Stomach (tissue), 9 donors: ENCODE results near the gene TBC1D5. TPM values are rescaled to one million over a fixed set of nuclear protein-coding genes. Genes with fewer than 3 reads are reported as not detected.

Source experiments
- DNase-seq, 2 donors: peaks; one replicate each; pipeline versions ENCODE4 v3.0.0 to v3.0.0-alpha.2; 2013 to 2019
- H3K27ac ChIP-seq, 5 donors: fragments of 200-600 bp in 4 of 5; sonication (generic) in 4 of 5; one replicate each; pipeline ENCODE4 v1.5.1; 2013 to 2019; ENCODE audit warnings: mild to moderate bottlenecking in 1 of 5, moderate library complexity in 1 of 5
- H3K27me3 ChIP-seq, 3 donors: fragments of 200-600 bp; sonication (generic); one replicate each; pipeline ENCODE4 v1.5.1; 2017 to 2019; ENCODE audit warnings: mixed run types in 1 of 3
- H3K36me3 ChIP-seq, 4 donors: fragments of 200-600 bp; sonication (generic); 1 replicate in 3 of 4; 2 replicates in 1 of 4; pipeline ENCODE4 v1.5.1; 2016 to 2019
- H3K4me1 ChIP-seq, 4 donors: fragments of 200-600 bp; sonication (generic); one replicate each; pipeline ENCODE4 v1.5.1; 2016 to 2019
- H3K4me3 ChIP-seq, 4 donors: fragments of 200-600 bp; sonication (generic) in 3 of 4; one replicate each; pipeline ENCODE4 v1.5.1; 2016 to 2019; ENCODE audit warnings: mild to moderate bottlenecking in 1 of 4
- H3K9me3 ChIP-seq, 4 donors: fragments of 200-600 bp; sonication (generic); one replicate each; pipeline ENCODE4 v1.5.1; 2016 to 2019
- EP300 ChIP-seq: sonication (generic); formaldehyde crosslinking; IDR thresholded peaks from one replicate; pipeline ENCODE4 v1.6.1; 2017; ENCODE audit warnings: antibody characterized with exemption
- POLR2A ChIP-seq, 4 donors: fragments of 450-650 bp; IDR thresholded peaks; one replicate each; pipeline ENCODE4 v1.6.1; 2016; ENCODE audit warnings: antibody characterized with exemption in 4 of 4, control low read depth in 2 of 4, mild to moderate bottlenecking in 1 of 4, moderate library complexity in 1 of 4
- POLR2AphosphoS5 ChIP-seq, 3 donors: sonication (generic); formaldehyde crosslinking; IDR thresholded peaks; one replicate each; pipeline ENCODE4 v1.6.1; 2016; ENCODE audit warnings: antibody characterized with exemption in 3 of 3
- WGBS, 5 donors: extraction: QIAGEN DNeasy Blood & Tissue Kit in 3 of 5; methylation state at CpG; one replicate each; pipeline versions ENCODE4 v1.1.5 to v1.1.7; 2013 to 2018; 5-methylcytosine and 5-hydroxymethylcytosine counted together
- intact Hi-C: fragments of 100-400 bp; cut with DNase I; formaldehyde crosslinking; loops from one replicate; pipeline ENCODE4 v1.15.1; 2023; ENCODE audit warnings: low total_unique reads
- polyA plus RNA-seq, 3 donors: library from polyadenylated mRNA; stranded (reverse); fragments of 200-250 nt; gene quantifications; one replicate each; pipeline ENCODE4 v1.2.3, GENCODE V29; 2013
- total RNA-seq, 5 donors: library from RNA; depleted of rRNA; stranded (reverse); fragments of >200 nt; gene quantifications; one replicate each; pipeline versions ENCODE4 v1.1.0 to v1.2.3, GENCODE V29; 2014 to 2016
- TF ChIP-seq, protein P1 (sequence below), 7 experiments: fragments of 450-650 bp in 4 of 7; fragments of 200-600 bp in 3 of 7; sonication (generic) in 3 of 7; IDR thresholded peaks; one replicate each; pipeline ENCODE4 v1.5.1; 2016 to 2019; ENCODE audit warnings: antibody characterized with exemption in 7 of 7, control low read depth in 2 of 7, mild to moderate bottlenecking in 1 of 7
- donor health status: healthy with polysubstance abuse.
- donor health status: Bipolar disorder and iron deficiency.
- donor health status: healthy.

The TBC1D5 gene
- total and polyA plus RNA-seq, 8 donors: 4.7 to 75.1 (median 32.0) TPM

GRCh38 chr3:17231537-17232261 is 510.7 kb downstream of the TBC1D5 start:
- no peak for TF ChIP-seq POLR2A (IDR thresholded peaks at IDR 0.05)
- TF ChIP-seq EP300: no peak
- TF ChIP-seq POLR2AphosphoS5 (IDR thresholded peaks at IDR 0.05): no peak
- TF ChIP-seq, protein P1, sequence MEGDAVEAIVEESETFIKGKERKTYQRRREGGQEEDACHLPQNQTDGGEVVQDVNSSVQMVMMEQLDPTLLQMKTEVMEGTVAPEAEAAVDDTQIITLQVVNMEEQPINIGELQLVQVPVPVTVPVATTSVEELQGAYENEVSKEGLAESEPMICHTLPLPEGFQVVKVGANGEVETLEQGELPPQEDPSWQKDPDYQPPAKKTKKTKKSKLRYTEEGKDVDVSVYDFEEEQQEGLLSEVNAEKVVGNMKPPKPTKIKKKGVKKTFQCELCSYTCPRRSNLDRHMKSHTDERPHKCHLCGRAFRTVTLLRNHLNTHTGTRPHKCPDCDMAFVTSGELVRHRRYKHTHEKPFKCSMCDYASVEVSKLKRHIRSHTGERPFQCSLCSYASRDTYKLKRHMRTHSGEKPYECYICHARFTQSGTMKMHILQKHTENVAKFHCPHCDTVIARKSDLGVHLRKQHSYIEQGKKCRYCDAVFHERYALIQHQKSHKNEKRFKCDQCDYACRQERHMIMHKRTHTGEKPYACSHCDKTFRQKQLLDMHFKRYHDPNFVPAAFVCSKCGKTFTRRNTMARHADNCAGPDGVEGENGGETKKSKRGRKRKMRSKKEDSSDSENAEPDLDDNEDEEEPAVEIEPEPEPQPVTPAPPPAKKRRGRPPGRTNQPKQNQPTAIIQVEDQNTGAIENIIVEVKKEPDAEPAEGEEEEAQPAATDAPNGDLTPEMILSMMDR (IDR thresholded peaks at IDR 0.05): no peak
- WGBS, 5 donors: 26 to 55% (median 38%) methylated on average over 3 of the region's 3 CpGs
- no peaks in the 10 kb centered on the region for H3K36me3 ChIP-seq
- peak in 1 of 2 donors; percentile 23 for DNase-seq
- H3K4me1 ChIP-seq: peaks cover 0 to 23% (median 11%) of the 10 kb centered on the region in 4 donors
- no peak overlapping the region for H3K4me3 ChIP-seq
- H3K27me3 ChIP-seq: no peaks in the 10 kb centered on the region
- H3K9me3 ChIP-seq: no peaks in the 10 kb centered on the region
- intact Hi-C loops: loop anchor here (10.0 kb wide), 1 partner anchor 627 kb away; the partner anchor contains the start of gene DAZL
- H3K27ac ChIP-seq: no peak overlapping the region

DNA sequence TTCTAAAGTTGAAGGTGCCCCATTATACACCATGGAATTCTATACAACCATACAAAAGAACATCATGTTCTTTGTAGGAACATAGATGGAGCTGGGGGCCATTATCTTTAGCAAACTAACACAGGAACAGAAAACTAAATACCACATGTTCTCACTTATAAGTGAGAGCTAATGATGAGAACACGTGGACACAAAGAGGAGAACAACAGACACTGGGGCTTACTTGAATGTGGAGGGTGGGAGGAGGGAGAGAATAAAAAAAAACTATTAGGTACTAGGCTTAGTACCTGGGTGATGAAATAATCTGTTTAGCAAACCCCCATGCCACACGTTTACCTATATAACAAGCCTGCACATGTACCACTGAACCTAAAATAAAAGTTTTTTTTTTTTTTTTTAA is 515.0 kb downstream of the TBC1D5 start:
- Histone ChIP-seq H3K4me3 (no peak overlapping the region), H3K27ac (no peak overlapping the region), H3K27me3 (no peaks in the 10 kb centered on the region), H3K36me3 (peaks cover 0 to 7% (median 0%) of the 10 kb centered on the region in 4 donors), H3K9me3 (no peaks in the 10 kb centered on the region), H3K4me1 (peaks cover 0 to 13% (median 3%) of the 10 kb centered on the region in 4 donors)
- intact Hi-C loops: no loop called here
- 91 to 97% (median 94%) methylated on average over 2 of the region's 2 CpGs for WGBS, 5 donors
- no peak for TF ChIP-seq POLR2AphosphoS5 (IDR thresholded peaks at IDR 0.05)
- no peak for DNase-seq

- no peaks in the 10 kb centered on the region for H3K4me1 ChIP-seq
- no peak for TF ChIP-seq POLR2AphosphoS5 (IDR thresholded peaks at IDR 0.05)
- TF ChIP-seq POLR2A (IDR thresholded peaks at IDR 0.05): no peak
- no peak for TF ChIP-seq EP300
- TF ChIP-seq, protein P1 (IDR thresholded peaks at IDR 0.05): no peak
- H3K36me3 ChIP-seq: peaks cover 0 to 13% (median 0%) of the 10 kb centered on the region in 4 donors
- intact Hi-C loops: no loop called here
- no peaks in the 10 kb centered on the region for H3K9me3 ChIP-seq
- no peak overlapping the region for H3K27ac ChIP-seq
- no peak overlapping the region for H3K4me3 ChIP-seq
- no peak for DNase-seq
- no peaks in the 10 kb centered on the region for H3K27me3 ChIP-seq
- WGBS, 5 donors: 93 to 95% (median 94%) methylated on average over 1 of the region's 1 CpG
These were observed 520.9 kb downstream of the TBC1D5 start for GRCh38 chr3:17221529-17221928.

DNA sequence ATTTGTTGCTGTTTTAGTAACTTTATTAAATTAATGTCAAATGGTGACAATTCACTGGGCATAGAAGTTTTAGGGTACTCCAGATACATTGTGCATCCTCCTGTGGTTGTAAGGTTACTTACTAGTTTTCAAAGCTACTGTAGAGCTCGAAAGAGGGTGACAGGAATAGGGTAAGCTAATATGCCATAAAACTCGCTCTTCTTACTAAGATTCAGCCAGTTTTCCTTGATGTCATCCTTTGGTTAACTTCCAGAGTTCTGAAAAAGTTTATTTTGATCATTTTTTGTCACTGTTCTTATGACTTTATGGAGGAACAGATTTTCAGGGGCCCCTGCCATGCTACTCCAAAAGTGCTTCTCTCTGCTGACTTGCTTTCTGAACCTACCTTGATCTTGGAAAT is 522.8 kb downstream of the TBC1D5 start:
- Histone ChIP-seq H3K27me3 (no peaks in the 10 kb centered on the region), H3K4me1 (no peaks in the 10 kb centered on the region), H3K4me3 (no peak overlapping the region), H3K36me3 (peaks cover 0 to 6% (median 0%) of the 10 kb centered on the region in 4 donors), H3K27ac (no peak overlapping the region), H3K9me3 (no peaks in the 10 kb centered on the region)
- no peak for TF ChIP-seq EP300
- TF ChIP-seq POLR2A (IDR thresholded peaks at IDR 0.05): no peak
- TF ChIP-seq, protein P1 (IDR thresholded peaks at IDR 0.05): no peak
- TF ChIP-seq POLR2AphosphoS5 (IDR thresholded peaks at IDR 0.05): no peak
- 92 to 98% (median 97%) methylated on average over 2 of the region's 2 CpGs for WGBS, 5 donors
- DNase-seq: no peak
- intact Hi-C loops: no loop called here

- no peaks in the 10 kb centered on the region for H3K4me1 ChIP-seq
- DNase-seq: no peak
- no peaks in the 10 kb centered on the region for H3K9me3 ChIP-seq
- TF ChIP-seq EP300 (no peak), POLR2A (IDR thresholded peaks at IDR 0.05) (no peak), POLR2AphosphoS5 (IDR thresholded peaks at IDR 0.05) (no peak)
- TF ChIP-seq, protein P1 (IDR thresholded peaks at IDR 0.05): no peak
- no peaks in the 10 kb centered on the region for H3K27me3 ChIP-seq
- H3K36me3 ChIP-seq: peaks cover 0 to 6% (median 2%) of the 10 kb centered on the region in 4 donors
- intact Hi-C loops: no loop called here
- no peak overlapping the region for H3K27ac ChIP-seq
- 41 to 100% (median 96%) methylated on average over 1 of the region's 1 CpG for WGBS, 5 donors
- no peak overlapping the region for H3K4me3 ChIP-seq
These were observed 523.8 kb downstream of the TBC1D5 start for GRCh38 chr3:17218587-17218986.
